NCI-H748 (cell line): ENCODE results near the gene CCDC3.
"Not testable (repeated sequence)": the region's sequence is repeated elsewhere in the genome, so short reads cannot be mapped to it uniquely, and the experiment has no call there.

ENCODE experiments used
- DNase-seq: peaks from one replicate; lab custom pipeline; 2025; ENCODE audit not compliant: unreplicated experiment; lab: John Stamatoyannopoulos, UW

Gene CCDC3

GRCh38 chr10:13001041-13001886 is at the start of gene CCDC3:
Gene CCDC3 (minus strand): TSS chr10:13001713. CDS start chr10:13001570, 143 bp downstream.
- DNase-seq = peak; percentile 45

GRCh38 chr10:13051126-13051694 is 49.7 kb upstream of the CCDC3 start:
- DNase-seq = no peak

GRCh38 chr10:13049774-13050420 is 48.4 kb upstream of the CCDC3 start:
- no peak for DNase-seq

DNA sequence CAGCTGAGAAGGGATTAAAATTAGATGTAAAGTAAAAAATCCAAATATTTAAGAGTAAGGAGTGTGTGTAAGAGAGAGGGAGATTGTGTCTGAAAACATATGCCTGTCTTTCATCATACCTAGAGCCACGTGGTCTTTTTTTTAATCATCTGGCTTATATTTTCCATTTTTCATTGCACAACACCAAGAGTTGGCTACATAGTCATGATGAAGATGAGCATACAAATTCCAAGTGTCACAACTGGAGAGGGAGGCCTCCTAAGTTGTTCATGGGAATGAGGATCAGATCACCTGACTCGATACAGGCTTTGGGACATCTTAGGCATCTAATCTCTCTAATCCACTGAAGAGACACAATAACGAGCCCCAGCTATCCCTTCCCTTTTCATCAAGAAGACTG is 47.2 kb upstream of the CCDC3 start:
- no peak for DNase-seq

DNA sequence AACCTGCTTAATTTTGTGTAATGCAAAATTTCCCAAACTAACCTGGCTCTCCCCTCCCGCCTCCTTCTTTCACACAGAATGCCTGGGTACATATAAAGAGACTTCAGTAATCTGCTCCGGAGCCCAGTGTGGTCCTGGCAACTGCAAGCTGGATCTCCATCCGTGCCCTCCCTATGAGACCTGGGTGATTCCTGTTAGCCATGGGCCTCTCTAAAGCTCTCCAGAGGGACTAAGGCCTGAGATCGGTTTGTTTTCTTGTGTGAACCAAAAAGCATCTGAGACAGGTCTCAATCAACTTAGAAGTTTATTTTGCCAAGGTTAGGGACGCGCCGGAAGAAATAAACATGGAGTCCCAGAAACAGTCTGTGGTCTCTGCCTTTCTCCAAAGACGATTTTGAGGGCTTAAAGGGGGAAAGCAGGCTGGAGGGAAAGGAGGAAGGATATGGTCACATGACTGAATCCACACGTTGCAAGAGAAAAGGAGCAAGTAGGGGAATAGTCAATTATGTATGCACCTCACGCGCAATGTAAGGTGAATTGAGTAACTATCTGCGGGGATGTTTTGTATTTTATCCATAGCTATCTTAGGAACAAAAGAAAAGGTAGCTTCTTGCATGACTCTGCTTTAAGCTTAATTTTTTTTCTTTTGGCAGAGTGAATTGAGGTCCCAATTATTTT is 46.2 kb upstream of the CCDC3 start:
- no peak for DNase-seq

GRCh38 chr10:13046851-13047528 is 45.5 kb upstream of the CCDC3 start:
- no peak for DNase-seq

DNA sequence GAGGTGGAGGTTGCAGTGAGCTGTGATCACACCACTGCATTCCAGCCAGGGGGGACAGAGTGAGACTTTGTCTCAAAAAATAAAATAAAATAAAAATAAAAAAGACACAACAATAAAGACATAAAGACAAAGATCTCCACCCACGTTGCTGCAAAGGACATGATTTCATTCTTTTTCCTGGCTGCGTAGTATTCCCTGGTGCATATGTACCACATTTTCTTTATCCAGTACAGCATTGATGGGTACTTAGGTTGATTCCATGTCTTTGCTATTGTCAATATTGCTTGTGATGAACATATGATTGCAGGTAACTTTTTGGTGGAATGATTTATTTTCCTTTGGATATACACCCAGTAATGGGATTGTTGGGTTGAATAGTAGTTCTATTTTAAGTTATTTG is 42.0 kb upstream of the CCDC3 start:
- no peak for DNase-seq

DNA sequence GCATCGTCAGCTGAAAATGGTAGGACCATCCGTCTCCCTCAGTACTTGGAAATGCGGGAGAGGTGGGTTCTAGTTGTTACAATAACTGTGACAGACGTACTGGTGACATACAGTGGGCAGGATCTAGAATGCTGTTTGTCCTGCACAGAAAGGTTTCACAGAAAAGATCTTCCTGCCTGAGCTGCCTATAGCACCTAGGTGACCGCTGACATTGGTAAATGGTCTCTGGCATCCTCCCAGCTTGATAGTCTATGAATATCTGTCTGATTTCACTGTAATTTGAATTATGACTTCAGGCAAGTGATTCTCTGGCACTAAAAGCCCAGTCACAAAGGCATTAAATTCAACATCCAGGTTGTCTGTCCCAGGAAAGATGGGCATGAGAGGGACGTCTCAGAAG is 38.2 kb upstream of the CCDC3 start:
- DNase-seq = no peak

DNA sequence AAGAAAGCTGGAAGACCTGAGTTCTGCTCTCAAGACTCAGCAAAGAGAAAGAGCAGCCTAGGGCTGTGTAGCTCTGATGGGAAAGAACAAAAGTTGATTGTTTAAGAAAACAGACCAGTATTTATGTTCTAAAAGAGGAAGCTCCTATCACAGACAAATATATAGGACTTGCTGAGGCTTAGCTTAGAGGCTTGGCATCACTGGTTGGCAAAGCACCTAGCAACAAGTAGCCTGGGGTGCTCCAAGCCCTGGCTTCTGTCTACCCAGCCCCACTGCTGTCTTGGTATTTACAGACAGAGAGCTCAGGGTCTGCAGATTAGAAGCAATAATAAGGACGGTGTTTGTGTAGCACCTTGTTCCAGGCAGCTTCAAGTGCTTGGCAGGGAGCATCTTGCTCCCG is 36.9 kb upstream of the CCDC3 start:
- no peak for DNase-seq

DNA sequence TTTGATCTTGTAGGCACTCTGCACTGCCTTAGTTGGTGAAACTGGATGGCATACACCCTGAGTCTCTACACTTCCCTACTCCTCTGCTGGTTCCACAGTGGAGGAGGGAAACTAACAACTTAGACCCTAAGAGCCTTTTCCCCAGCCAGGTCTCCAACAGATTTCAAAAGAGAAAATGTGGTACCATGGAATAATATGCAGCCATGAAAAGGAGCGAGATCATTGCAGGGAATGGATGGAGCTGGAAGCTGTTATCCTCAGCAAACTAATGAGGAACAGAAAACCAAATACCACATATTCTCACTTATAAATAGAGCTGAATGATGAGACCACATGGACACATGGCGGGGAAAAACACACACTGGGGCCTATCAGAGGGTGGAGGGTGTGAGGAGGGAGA is 36.3 kb upstream of the CCDC3 start:
- no peak for DNase-seq

DNA sequence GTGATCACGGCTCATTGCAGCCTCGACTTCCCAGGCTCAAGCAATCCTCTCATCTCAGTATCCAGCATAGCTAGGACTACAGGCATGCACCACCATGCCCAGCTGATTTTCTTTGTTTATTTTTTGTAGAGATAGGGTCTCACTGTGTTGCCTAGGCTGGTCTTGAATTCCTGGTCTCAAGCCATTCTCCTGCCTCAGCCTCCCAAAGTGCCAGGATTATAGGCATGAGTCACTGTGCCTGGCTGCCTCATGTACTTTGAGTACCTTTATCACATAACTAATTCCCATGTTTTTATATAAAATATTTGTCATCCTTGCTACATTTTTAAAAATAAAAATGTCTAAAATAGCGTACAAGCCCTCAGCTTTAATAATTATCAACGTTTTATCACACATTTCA is 35.3 kb upstream of the CCDC3 start:
- no peak for DNase-seq

- DNase-seq = not testable (repeated sequence)
These were observed 34.2 kb upstream of the CCDC3 start for GRCh38 chr10:13035731-13036130.

DNA sequence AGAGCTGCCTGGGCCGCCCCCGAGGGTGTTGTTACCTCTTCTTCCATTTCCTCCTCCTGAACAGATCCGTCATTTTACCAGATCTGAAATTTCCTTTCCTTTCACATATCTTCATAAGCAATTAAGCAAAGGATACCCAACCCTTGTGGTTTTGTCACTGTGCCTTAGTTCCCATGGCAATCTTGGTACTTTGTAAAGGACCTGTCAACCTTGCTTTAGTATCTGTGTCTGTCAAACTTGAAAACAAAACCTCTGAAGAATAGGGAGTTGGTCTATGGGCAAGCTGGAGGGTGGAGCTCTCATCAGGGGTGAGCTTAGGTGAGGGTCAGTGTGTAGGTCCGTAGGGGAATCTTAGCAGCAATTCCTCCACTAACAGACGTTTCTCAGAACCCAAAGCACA is 25.4 kb upstream of the CCDC3 start:
- no peak for DNase-seq

GRCh38 chr10:13023754-13024153 is 22.2 kb upstream of the CCDC3 start:
- no peak for DNase-seq

DNA sequence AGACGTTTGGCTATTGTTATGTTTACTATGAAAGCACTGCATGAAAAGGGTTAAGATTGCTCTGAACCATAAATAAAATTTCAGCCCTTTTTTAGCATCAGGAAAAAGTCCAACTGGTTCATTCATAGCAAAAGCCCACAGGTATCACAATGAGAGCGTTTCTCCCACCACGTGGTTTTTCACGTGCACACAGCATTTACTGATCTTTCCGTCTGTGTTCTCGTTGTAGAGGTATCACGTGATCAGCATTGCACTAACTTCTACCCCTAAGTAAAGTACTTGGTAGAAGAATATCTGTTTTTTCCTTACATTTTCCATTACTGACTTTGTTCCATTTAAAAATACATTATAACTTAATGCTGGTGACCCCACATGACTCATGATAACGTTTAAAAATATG is 17.8 kb upstream of the CCDC3 start:
- no peak for DNase-seq

GRCh38 chr10:13018171-13018570 is 16.7 kb upstream of the CCDC3 start:
- no peak for DNase-seq

DNA sequence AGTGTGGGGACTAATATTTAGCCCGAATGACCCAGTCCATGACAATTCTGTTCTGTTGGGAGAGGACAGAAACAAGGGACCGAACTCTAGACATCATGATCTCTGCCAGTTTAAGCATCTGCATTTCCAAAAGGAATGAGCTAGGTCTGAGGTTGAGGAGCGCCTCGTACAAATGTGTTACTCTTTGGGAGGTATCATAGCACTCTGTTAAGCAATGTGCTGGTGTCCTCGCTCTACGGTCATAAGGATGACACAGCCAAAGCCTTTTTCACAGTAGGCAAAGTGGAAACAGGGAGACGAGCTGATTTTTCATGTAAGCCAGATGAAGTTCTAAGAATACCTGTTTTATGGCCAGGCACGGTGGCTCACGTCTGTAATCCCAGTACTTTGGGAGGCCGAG is 15.4 kb upstream of the CCDC3 start:
- no peak for DNase-seq

DNA sequence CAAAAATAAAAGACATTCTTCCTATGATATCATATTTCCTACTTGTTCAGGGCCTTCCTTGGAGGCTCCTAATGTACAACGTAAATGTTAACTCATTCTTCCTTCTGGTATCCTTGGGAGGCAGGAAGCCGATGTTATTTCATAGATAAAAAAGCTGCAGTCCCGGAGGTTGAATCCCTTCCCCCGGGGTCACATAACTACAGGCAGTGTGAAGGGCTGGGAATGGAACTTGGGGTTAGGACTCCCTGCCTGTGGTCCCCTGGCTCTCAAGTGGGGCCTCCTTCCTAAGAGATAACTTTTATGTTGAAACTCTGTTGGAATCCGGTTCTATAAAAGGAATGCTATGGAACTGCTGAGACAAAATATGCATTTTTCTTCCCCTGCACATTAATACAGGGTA is 14.9 kb upstream of the CCDC3 start:
- no peak for DNase-seq

- no peak for DNase-seq
These were observed 4.5 kb upstream of the CCDC3 start for GRCh38 chr10:13006037-13006436.

- no peak for DNase-seq
These were observed 2.2 kb upstream of the CCDC3 start for GRCh38 chr10:13003759-13004158.

DNA sequence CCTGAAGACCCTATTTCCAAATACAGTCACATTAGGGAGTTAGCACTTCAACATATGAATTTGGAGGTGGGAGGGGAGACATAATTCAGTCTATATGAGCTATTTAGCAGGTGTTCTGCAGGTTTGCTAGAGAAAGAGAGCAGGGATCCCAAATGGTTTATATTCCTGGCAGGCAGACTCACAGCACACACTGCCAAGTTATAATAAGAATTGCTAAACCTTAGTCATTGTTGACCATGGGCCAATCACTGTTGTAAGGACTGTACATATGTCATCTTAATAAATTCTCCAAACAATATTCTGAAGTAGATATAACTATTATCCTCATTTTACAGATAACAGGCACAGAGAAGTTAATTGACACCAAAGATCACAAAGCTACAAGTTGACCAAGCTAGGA is 1.5 kb upstream of the CCDC3 start:
- DNase-seq = no peak
